ENCODE data around the gene PHF21A.

Gene PHF21A

GRCh38 chr11:45933846-45934579 lies 187.2 kb downstream of the PHF21A start:
- no peak for DNase-seq (ENCODE audit: low spot score)

- DNase-seq (ENCODE audit: low spot score), result no peak
These were observed 188.0 kb downstream of the PHF21A start for GRCh38 chr11:45933131-45933831.

DNA sequence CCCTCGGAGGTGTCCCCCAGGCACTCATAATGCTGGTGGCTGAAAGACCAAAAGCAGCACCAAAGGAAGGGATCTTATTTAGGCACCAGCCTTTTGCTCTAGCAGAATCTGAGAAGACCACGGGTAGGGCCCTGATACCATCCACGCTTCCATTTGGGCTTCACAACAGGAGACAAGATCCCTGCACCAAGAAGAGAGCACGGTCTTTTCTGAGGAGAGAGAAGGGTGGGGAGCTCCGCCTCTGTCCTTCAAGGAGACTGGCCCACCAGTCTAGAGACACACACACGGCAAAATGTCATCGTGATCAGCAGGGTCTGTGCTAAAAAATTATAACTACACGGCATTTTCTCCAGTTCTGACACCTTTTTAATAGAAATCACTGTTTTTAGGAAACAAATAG lies 189.0 kb downstream of the PHF21A start:
- DNase-seq (ENCODE audit: low spot score), result no peak

DNA sequence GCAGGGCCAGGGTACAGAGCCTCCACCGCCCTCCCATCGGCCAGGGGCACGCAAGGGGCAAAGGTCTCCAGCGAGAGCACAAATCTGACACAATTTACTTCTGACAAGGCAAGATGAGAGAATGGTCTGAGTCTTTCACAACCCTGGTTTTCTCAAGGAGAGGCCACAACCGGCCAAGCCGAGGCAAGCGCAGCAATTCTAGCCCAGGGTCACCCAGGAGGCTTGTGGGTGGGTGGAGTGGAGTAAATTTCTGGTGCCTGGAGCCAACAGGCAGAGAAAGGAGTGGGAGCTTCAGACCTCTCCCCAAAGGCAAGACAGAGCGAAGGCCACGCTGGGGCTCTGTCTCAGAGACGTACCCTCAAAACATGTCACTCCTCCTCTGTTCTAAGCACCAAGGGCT lies 189.5 kb downstream of the PHF21A start:
- DNase-seq (ENCODE audit: low spot score), result no peak

DNA sequence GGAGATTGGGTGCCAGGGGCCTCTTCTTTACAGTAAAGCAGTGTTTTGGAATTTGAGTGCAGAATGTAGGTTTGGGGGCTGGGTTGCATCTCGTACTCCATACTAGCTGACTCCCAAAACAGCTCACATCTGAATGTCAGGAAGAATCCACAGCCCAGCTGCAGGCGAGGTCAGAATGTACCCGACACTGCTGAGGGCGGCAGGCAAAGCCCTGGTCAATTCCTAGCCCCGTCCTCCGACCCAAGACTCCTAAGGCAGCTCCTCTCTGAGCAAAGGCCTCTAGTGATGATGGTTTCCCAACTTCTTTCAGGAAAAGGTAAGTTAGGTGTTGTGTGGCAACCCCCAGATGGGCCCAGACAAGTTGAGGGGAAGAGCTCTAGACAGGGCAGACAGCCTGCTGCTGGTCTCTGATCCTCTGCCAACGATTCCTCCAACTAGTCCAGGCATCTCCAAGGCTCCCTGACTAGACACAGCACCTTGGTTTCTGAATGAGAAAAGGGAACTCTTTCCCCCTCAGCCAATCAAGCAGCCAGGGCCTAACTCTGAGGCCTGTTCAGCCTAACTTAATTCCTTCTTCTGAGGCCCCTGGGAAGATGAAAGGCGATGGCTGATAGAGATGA lies 190.2 kb downstream of the PHF21A start:
- DNase-seq (ENCODE audit: low spot score), result no peak

- DNase-seq (ENCODE audit: low spot score), result peak; percentile 54
These were observed 191.0 kb downstream of the PHF21A start for GRCh38 chr11:45930031-45930794.

DNA sequence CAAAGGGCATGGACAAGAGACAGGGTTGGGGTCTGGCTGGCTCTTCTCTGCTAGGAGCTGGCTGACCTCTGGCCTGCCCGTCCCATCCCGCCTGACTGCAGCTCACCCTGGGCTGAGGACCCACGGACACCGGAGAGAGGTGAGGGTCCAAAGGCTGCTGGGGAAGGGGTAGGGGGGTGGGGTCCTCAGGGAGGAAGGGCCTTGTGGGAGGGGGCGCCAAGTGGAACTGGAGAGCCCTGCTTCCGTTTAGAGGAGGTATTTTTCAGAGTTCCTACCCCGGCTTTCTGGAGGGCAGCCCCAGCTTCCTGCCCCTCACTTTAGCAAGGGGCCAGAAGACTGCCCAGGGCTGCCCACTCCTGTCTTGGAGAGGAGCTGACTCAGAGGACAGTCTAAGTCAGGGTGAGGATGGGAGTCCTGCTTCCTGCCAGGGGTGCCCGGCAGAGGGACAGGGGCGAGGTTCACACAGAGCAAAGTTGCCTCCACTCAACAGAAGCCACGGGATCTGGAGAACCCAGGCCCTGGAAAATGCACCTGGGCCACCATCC lies 191.7 kb downstream of the PHF21A start:
- peak; percentile 15 for DNase-seq (ENCODE audit: low spot score)

GRCh38 chr11:45928535-45929215 lies 192.6 kb downstream of the PHF21A start:
- no peak for DNase-seq (ENCODE audit: low spot score)

GRCh38 chr11:45927684-45928413 lies 193.4 kb downstream of the PHF21A start:
- no peak for DNase-seq (ENCODE audit: low spot score)

GRCh38 chr11:45927332-45927683 lies 193.9 kb downstream of the PHF21A start:
- DNase-seq (ENCODE audit: low spot score), result no peak

DNA sequence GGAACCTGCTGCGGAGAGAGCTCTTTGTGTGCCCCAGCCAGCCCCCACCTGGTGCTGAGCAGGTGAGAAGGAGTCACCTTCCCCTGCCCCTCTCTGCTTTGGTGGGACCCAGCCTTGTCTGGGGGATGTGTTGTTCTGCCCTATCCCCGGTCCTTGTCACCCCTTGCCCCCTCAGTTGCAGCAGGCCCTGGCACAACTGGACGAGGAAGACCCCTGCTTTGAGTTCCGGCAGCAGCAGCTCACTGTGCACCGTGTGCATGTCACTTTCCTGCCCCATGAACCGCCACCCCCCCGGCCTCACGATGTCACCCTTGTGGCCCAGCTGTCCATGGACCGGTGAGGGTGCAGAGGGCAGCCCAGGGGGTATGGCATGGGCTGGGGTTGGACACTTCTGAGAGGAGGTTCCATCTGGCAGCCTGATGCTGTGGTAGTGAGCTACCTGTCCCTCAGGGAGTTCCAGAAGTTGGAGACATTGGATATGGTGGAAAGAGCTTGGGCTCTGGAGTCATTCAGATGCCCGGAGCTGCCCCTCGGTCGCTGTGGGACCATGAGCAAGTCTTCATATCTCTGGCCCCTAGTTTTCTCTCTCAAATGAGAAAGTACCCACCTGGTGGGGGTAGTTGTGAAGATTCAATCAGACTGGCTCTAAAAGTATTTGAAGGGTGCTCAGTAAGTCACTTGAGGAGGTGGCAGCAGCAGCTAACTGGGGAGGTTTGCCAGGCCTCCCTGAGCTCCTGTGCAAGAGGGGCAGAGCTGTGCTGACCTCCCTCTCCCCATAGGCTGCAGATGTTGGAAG lies 194.5 kb downstream of the PHF21A start:
- DNase-seq (ENCODE audit: low spot score), result no peak

GRCh38 chr11:45926001-45926401 lies 195.3 kb downstream of the PHF21A start:
- DNase-seq (ENCODE audit: low spot score), result no peak

DNA sequence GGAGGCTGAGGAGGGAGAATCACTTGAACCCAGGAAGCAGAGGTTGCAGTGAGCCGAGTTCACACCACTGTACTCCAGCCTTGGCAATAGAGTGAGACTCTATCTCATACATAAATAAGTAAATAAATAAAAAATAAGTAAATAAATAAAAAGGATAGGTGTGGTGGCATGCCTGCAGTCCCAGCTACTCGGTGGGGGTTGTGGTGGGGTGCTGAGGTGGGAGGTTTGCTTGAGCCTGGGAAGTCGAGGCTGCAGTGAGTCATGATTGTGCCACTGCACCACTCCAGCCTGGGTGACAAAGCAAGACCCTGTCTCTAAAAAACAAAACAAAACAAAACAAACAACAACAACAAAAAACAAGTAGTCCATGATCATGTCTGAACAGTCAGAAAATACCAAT lies 195.7 kb downstream of the PHF21A start:
- DNase-seq (ENCODE audit: low spot score), result no peak

GRCh38 chr11:45924927-45925326 lies 196.3 kb downstream of the PHF21A start:
- no peak for DNase-seq (ENCODE audit: low spot score)

DNA sequence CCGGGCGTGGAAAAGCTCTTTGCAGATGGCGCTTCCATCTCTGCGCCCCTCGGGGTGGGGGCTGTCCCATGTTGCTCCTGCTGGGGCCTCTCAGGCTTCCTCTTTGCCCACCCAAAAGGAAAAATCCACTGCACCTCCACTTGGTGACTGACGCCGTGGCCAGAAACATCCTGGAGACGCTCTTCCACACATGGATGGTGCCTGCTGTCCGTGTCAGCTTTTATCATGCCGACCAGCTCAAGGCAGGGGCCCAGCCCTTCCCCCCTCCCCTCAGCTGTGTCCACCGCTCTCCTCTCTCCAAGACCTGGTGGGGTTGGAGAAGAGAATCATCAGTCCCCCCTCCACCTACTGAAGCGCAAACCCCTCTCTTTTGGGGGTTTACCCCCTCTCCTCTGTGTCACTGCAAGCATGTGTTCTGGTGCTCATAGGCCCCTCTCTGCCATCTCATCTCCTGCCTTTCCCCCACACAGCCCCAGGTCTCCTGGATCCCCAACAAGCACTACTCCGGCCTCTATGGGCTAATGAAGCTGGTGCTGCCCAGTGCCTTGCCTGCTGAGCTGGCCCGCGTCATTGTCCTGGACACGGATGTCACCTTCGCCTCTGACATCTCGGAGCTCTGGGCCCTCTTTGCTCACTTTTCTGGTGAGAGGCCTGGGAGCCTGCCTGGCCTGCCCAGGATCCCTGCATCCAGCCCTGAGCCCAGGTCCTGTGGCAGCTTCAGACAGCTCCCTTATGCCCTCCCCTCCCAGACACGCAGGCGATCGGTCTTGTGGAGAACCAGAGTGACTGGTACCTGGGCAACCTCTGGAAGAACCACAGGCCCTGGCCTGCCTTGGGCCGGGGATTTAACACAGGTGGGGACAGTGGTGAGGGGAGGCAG lies 197.0 kb downstream of the PHF21A start:
- DNase-seq (ENCODE audit: low spot score), result no peak

DNA sequence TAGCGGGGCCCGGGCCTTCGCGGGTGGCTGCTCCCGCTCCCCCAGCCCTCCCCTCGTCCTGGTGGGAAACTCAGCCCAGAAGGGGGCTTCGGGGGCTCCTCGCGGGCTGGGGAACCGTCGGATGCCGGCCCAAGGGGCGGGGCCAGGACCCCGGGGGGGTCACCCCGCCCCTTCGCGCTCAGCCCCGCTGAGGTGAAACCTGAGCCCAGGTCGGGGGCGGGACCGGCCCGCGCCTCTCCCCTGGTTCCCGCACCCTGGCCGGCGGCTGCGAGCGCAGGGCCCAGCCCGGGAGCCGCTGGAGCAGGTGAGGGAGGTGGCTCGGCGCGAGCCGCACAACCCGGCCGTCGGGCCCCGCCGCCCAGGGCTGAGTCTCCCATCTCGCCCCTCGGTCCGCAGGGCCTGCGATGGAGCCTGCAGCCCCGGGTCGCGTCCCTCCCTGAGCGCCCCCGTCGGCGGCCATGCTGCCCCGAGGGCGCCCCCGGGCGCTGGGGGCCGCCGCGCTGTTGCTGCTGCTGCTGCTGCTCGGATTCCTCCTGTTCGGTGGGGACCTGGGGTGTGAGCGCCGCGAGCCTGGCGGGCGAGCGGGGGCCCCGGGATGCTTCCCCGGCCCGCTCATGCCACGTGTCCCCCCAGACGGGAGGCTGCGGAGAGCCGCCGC lies 198.7 kb downstream of the PHF21A start, which contains the start of gene LARGE2:
Gene LARGE2 (plus strand): TSS at position 232 of the 658 bp plus-strand sequence. CDS start 227 bp downstream, at position 459.
- DNase-seq (ENCODE audit: low spot score), result peak; percentile 78

GRCh38 chr11:45921561-45922424 lies 199.5 kb downstream of the PHF21A start:
- peak; percentile 96 for DNase-seq (ENCODE audit: low spot score)

All from SW480 (cell line).